ENCODE data around the gene ERG28. TPM values are rescaled to one million over a fixed set of nuclear protein-coding genes. Genes with fewer than 3 reads are reported as not detected.

Gene ERG28
- total RNA-seq, 1 experiment from 2014 or later: 18.4 TPM

DNA sequence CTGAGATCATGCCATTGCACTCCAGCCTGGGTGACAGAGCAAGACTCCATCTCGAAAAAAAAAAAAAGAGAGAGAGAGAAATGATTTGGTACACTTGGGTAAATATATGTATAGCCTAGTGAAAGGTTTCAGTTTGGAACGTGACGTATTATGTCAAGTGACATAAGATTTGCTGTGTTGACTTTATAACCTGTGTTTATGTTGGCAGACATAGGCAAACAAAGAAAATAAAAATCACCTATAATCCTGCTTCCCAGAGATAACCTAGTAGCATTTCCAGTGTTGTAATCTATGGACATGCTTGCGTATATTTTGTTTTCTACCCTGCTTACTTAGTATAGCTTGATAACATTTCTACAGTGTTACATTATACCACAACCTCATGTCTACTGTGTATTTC, 16.7 kb downstream of the ERG28 start:
- H3K27me3 ChIP-seq (ENCODE audit: insufficient read depth, low read length): no peaks in the 10 kb centered on the region
- H3K9me2 ChIP-seq (ENCODE audit: insufficient read depth): peaks cover 2% of the 10 kb centered on the region; the same call in 1 of the 2 replicates
- intact Hi-C loops (cut with micrococcal nuclease): no loop called here
- H3K4me1 ChIP-seq (ENCODE audit: control insufficient read depth in 1 of 2, insufficient read depth in 2 of 2, low read length in 2 of 2): peaks cover 25 to 33% of the 10 kb centered on the region in 2 experiments
- ChIA-PET POLR2A (no interaction called here), CTCF (no interaction called here), RAD21 (ENCODE audit: low non-redundant PET in 1 of 2, low total read pairs in 2 of 2, uncharacterized antibody in 2 of 2, unreplicated experiment in 2 of 2) (no interaction called here)
- H3K9ac ChIP-seq (ENCODE audit: low read length): no peak overlapping the region
- ATAC-seq: no peak
- H4K20me1 ChIP-seq (ENCODE audit: insufficient read depth): no peaks in the 10 kb centered on the region
- no peak overlapping the region for H3K27ac ChIP-seq (ENCODE audit: low read depth, low read length)
- no peak overlapping the region for H2AFZ ChIP-seq (ENCODE audit: low read depth, low read length, poor library complexity, severe bottlenecking)
- TF ChIP-seq FOSL1 (IDR thresholded peaks at IDR 0.05; ENCODE audit: low read depth) (no peak), CEBPB (IDR thresholded peaks at IDR 0.05; ENCODE audit: low read depth) (no peak), ELF1 (IDR thresholded peaks at IDR 0.05; ENCODE audit: borderline replicate concordance, low read depth) (no peak), EZH2phosphoT487 (IDR thresholded peaks at IDR 0.05; ENCODE audit: borderline replicate concordance) (no peak), SIN3A (IDR thresholded peaks at IDR 0.05; ENCODE audit: low read depth) (no peak), EZH2 (IDR thresholded peaks at IDR 0.05) (no peak), ZNF274 (IDR thresholded peaks at IDR 0.05; ENCODE audit: low read depth, low read length) (no peak), YY1 (IDR thresholded peaks at IDR 0.05; ENCODE audit: extremely low read depth, insufficient replicate concordance, low read depth, low read length) (no peak), POLR2A (IDR thresholded peaks at IDR 0.05; ENCODE audit: borderline replicate concordance, extremely low read depth, insufficient read depth, insufficient read length) (no peak), SP1 (IDR thresholded peaks at IDR 0.05; ENCODE audit: low read depth) (no peak), JUND (IDR thresholded peaks at IDR 0.05) (no peak), TCF7L2 (IDR thresholded peaks at IDR 0.05; ENCODE audit: borderline replicate concordance, extremely low read depth, insufficient read depth, insufficient read length) (no peak), EGR1 (IDR thresholded peaks at IDR 0.05; ENCODE audit: low read depth) (no peak), SRF (IDR thresholded peaks at IDR 0.05; ENCODE audit: low read depth) (no peak)
- TF ChIP-seq, protein P1, sequence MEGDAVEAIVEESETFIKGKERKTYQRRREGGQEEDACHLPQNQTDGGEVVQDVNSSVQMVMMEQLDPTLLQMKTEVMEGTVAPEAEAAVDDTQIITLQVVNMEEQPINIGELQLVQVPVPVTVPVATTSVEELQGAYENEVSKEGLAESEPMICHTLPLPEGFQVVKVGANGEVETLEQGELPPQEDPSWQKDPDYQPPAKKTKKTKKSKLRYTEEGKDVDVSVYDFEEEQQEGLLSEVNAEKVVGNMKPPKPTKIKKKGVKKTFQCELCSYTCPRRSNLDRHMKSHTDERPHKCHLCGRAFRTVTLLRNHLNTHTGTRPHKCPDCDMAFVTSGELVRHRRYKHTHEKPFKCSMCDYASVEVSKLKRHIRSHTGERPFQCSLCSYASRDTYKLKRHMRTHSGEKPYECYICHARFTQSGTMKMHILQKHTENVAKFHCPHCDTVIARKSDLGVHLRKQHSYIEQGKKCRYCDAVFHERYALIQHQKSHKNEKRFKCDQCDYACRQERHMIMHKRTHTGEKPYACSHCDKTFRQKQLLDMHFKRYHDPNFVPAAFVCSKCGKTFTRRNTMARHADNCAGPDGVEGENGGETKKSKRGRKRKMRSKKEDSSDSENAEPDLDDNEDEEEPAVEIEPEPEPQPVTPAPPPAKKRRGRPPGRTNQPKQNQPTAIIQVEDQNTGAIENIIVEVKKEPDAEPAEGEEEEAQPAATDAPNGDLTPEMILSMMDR (IDR thresholded peaks at IDR 0.05 in 2 of 3, conservative IDR thresholded peaks at IDR 0.05 in 1 of 3; ENCODE audit: borderline replicate concordance in 1 of 3, insufficient read depth in 1 of 3, low read depth in 2 of 3, low read length in 2 of 3): no peak
- TF ChIP-seq, protein P2, sequence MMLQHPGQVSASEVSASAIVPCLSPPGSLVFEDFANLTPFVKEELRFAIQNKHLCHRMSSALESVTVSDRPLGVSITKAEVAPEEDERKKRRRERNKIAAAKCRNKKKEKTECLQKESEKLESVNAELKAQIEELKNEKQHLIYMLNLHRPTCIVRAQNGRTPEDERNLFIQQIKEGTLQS (IDR thresholded peaks at IDR 0.05): no peak
- TF ChIP-seq, protein P3, sequence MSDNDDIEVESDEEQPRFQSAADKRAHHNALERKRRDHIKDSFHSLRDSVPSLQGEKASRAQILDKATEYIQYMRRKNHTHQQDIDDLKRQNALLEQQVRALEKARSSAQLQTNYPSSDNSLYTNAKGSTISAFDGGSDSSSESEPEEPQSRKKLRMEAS (IDR thresholded peaks at IDR 0.05): no peak
- DNase-seq (ENCODE audit: low read depth, low spot score): no peak
- no TSS peak for BruUV-seq (replicated peaks)
- H3K36me3 ChIP-seq (ENCODE audit: control insufficient read depth in 1 of 2, insufficient read depth in 2 of 2, low read length in 2 of 2): no peaks in the 10 kb centered on the region
- no peak overlapping the region for H3K4me2 ChIP-seq (ENCODE audit: low read length)
- no peak overlapping the region for H3K4me3 ChIP-seq (replicated peaks in 1 of 2; ENCODE audit: low read depth in 1 of 2, low read length in 2 of 2)
- no peaks in the 10 kb centered on the region for H3K79me2 ChIP-seq (ENCODE audit: insufficient read depth, low read length)
- no peaks in the 10 kb centered on the region for H3K9me3 ChIP-seq (ENCODE audit: control insufficient read depth in 1 of 2, insufficient read depth in 1 of 2, low read depth in 1 of 2, low read length in 2 of 2)
